HL-60 (cell line): ENCODE measurements around the gene P3H3.

Experiments
- CTCF ChIP-seq: IDR thresholded peaks from one replicate; pipeline ENCODE4 v1.5.1; 2011; ENCODE audit warnings: low read length, control low read depth, inconsistent platforms; ENCODE audit not compliant: insufficient read depth
- POLR2AphosphoS5 ChIP-seq: IDR thresholded peaks from 2 replicates; pipeline ENCODE4 v1.6.1; 2012; ENCODE audit warnings: low read depth

- TF ChIP-seq POLR2AphosphoS5 (no peak), CTCF (no peak)
Measured at GRCh38 chr12:6858799-6859198, 30.6 kb downstream of the P3H3 start.
